RPMI7951 (cell line): ENCODE results near the gene ERGIC2. TPM values are rescaled to one million over a fixed set of nuclear protein-coding genes. Genes with fewer than 3 reads are reported as not detected.
"Not testable (repeated sequence)": the region's sequence is repeated elsewhere in the genome, so short reads cannot be mapped to it uniquely, and the experiment has no call there.

Source experiments
- DNase-seq: peaks from one replicate; pipeline ENCODE4 v3.0.0-alpha.2; 2012; ENCODE audit warnings: low read depth
- total RNA-seq: library from RNA; depleted of rRNA; stranded (reverse); fragments of >200 nt; shearing (Covaris generic); gene quantifications from 2 replicates; pipeline ENCODE4 v1.2.3, GENCODE V29; 2014; rRNA removed

The ERGIC2 gene
- 109 and 131 TPM in 2 replicates for total RNA-seq

GRCh38 chr12:29380536-29381523, at the start of gene ERGIC2:
Gene ERGIC2 (minus strand): TSS chr12:29381172. CDS start chr12:29371633, 9,539 bp downstream.
- DNase-seq = peak; percentile 96

- DNase-seq = no peak
Measured at GRCh38 chr12:29430716-29431044, 49.7 kb upstream of the ERGIC2 start.

- no peak for DNase-seq
Measured at GRCh38 chr12:29429999-29430715, 49.2 kb upstream of the ERGIC2 start.

- peak; percentile 48 for DNase-seq
Measured at GRCh38 chr12:29428633-29429032, 47.7 kb upstream of the ERGIC2 start.

- DNase-seq = no peak
Measured at GRCh38 chr12:29427964-29428363, 47.0 kb upstream of the ERGIC2 start.

- no peak for DNase-seq
Measured at GRCh38 chr12:29426498-29426897, 45.5 kb upstream of the ERGIC2 start.

GRCh38 chr12:29425722-29426121, 44.8 kb upstream of the ERGIC2 start:
- no peak for DNase-seq

- DNase-seq = no peak
Measured at GRCh38 chr12:29416748-29417147, 35.8 kb upstream of the ERGIC2 start.

GRCh38 chr12:29415111-29415510, 34.1 kb upstream of the ERGIC2 start:
- DNase-seq = no peak

GRCh38 chr12:29414368-29414767, 33.4 kb upstream of the ERGIC2 start:
- no peak for DNase-seq

- DNase-seq = no peak
Measured at GRCh38 chr12:29405561-29405960, 24.6 kb upstream of the ERGIC2 start.

- DNase-seq = no peak
Measured at GRCh38 chr12:29403991-29404390, 23.0 kb upstream of the ERGIC2 start.

GRCh38 chr12:29402437-29402836, 21.5 kb upstream of the ERGIC2 start:
- no peak for DNase-seq

- DNase-seq = no peak
Measured at GRCh38 chr12:29398495-29398894, 17.5 kb upstream of the ERGIC2 start.

GRCh38 chr12:29396774-29397173, 15.8 kb upstream of the ERGIC2 start:
- no peak for DNase-seq

GRCh38 chr12:29395356-29395755, 14.4 kb upstream of the ERGIC2 start:
- DNase-seq = no peak

- not testable (repeated sequence) for DNase-seq
Measured at GRCh38 chr12:29390419-29390818, 9.4 kb upstream of the ERGIC2 start.

- no peak for DNase-seq
Measured at GRCh38 chr12:29389295-29389919, 8.4 kb upstream of the ERGIC2 start.

GRCh38 chr12:29386084-29386680, 5.2 kb upstream of the ERGIC2 start:
- DNase-seq = not testable (repeated sequence)

GRCh38 chr12:29385194-29385593, 4.2 kb upstream of the ERGIC2 start:
- not testable (repeated sequence) for DNase-seq

GRCh38 chr12:29382251-29382650, 1.3 kb upstream of the ERGIC2 start:
- DNase-seq = no peak

GRCh38 chr12:29376118-29376517, 4.9 kb downstream of the ERGIC2 start:
- no peak for DNase-seq
